Karpas-422 (cell line): ENCODE data around the gene RBM25. TPM values are rescaled to one million over a fixed set of nuclear protein-coding genes. Genes with fewer than 3 reads are reported as not detected.
"Not testable (repeated sequence)": the region's sequence is repeated elsewhere in the genome, so short reads cannot be mapped to it uniquely, and the experiment has no call there.

Experiments used
- DNase-seq: peaks from one replicate; pipeline ENCODE4 v3.0.0-alpha.2; 2015
- H2AFZ ChIP-seq: fragments of 200-600 bp; sonication (generic); 2 replicates; pipeline ENCODE4 v1.6.1; 2014; ENCODE audit warnings: antibody characterized with exemption, low read length, mixed read lengths
- H3K27ac ChIP-seq: fragments of 200-600 bp; sonication (generic); 2 replicates; pipeline ENCODE4 v1.5.1; 2014; ENCODE audit warnings: mild to moderate bottlenecking, low read length, moderate library complexity
- H3K27me3 ChIP-seq: fragments of 200-600 bp; sonication (generic); 2 replicates; pipeline ENCODE4 v1.6.1; 2014; ENCODE audit warnings: low read length, mixed read lengths
- H3K36me3 ChIP-seq: fragments of 200-600 bp; sonication (generic); 2 replicates; pipeline ENCODE4 v1.6.1; 2014; ENCODE audit warnings: low read length, mixed read lengths; ENCODE audit not compliant: insufficient read depth
- H3K4me1 ChIP-seq: fragments of 200-600 bp; sonication (generic); 2 replicates; pipeline ENCODE4 v1.6.1; 2014; ENCODE audit warnings: mild to moderate bottlenecking, low read length, mixed read lengths
- H3K4me2 ChIP-seq: fragments of 200-600 bp; sonication (generic); 2 replicates; pipeline ENCODE4 v1.6.1; 2014; ENCODE audit warnings: low read length, low read depth, mild to moderate bottlenecking; ENCODE audit not compliant: poor library complexity, severe bottlenecking
- H3K4me3 ChIP-seq: fragments of 200-600 bp; sonication (generic); 2 replicates; pipeline ENCODE4 v1.5.1; 2014; ENCODE audit warnings: mild to moderate bottlenecking, antibody characterized with exemption, low read length, mixed read lengths
- H3K79me2 ChIP-seq: fragments of 200-600 bp; sonication (generic); 2 replicates; pipeline ENCODE4 v1.6.1; 2014; ENCODE audit warnings: mild to moderate bottlenecking, low read length, mixed read lengths
- H3K9ac ChIP-seq: fragments of 200-600 bp; sonication (generic); 2 replicates; pipeline ENCODE4 v1.6.0; 2014; ENCODE audit warnings: low read length
- H3K9me2 ChIP-seq: fragments of 200-600 bp; sonication (generic), shearing (Covaris generic); replicated peaks from 2 replicates; pipeline ENCODE4 v1.6.0; 2014; ENCODE audit warnings: mild to moderate bottlenecking, low read length, moderate library complexity; ENCODE audit not compliant: insufficient read depth
- H3K9me3 ChIP-seq: fragments of 300-700, 200-600 bp; sonication (generic); 2 replicates; pipeline ENCODE4 v1.6.1; 2014; ENCODE audit warnings: low read length, mixed read lengths
- H4K20me1 ChIP-seq: fragments of 200-600 bp; sonication (generic); 2 replicates; pipeline ENCODE4 v1.6.1; 2014; ENCODE audit warnings: mild to moderate bottlenecking, antibody characterized with exemption, low read length, low read depth; ENCODE audit not compliant: insufficient read depth
- total RNA-seq: library from RNA; depleted of rRNA; stranded (reverse); fragments of >200 nt; shearing (Covaris generic); gene quantifications from 2 replicates; pipeline ENCODE4 v1.2.3, GENCODE V29; 2014; ENCODE audit warnings: low replicate concordance

The RBM25 gene
- total RNA-seq, 1 experiment from 2014 or later, result 129 TPM

DNA sequence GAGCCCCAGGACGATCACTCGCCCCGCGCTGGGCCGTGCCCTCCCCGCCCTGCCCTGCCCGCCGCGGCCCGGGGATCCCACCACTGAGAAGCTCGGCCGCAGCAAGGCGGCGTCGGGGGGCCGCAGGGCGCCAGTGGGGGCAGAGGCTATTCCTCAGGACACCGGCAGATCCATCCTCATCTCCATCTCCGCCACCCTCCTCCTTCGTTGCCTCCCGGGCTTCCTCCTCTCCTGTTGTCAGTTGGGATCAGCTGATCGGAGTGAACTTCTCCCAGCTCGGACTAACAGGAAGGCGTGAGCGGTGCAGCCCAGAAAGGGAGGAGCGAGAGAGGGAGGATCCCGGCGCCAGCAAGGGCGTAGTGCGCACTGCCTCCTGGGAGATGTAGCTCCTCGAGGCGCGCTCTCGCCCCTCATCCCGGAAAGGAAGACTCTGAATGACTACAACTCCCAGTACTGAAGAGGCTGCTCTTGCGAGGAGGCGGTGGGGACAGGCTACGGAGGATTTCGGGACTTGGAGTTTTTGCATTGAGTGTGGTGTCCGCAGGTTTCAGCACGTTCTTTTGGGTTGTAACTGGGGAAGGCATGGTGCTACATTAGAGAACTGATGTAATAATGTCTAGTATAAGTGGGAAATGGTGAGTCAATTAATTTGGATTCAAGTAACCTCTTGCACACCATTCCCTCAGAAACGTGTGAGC lies 31.3 kb upstream of the RBM25 start, which contains the start of gene ZFYVE1:
TSS of gene ZFYVE1 (minus strand) at position 262 of the 698 bp plus-strand sequence. CDS start 2,598 bp downstream, outside the sequence.
- Histone ChIP-seq H2AFZ (peak within 1 kb of the TSS; percentile 92), H3K4me1 (peaks cover 26% of the 10 kb centered on the region), H3K27ac (no peak within 1 kb of the TSS), H3K27me3 (no peaks in the 10 kb centered on the region), H3K9me2 (no peaks in the 10 kb centered on the region), H4K20me1 (no peaks in the 10 kb centered on the region), H3K4me2 (peak within 1 kb of the TSS; percentile 76), H3K9me3 (no peaks in the 10 kb centered on the region), H3K79me2 (peaks cover 33% of the 10 kb centered on the region), H3K9ac (peak within 1 kb of the TSS; percentile 74), H3K36me3 (peaks cover 10% of the 10 kb centered on the region), H3K4me3 (peak within 1 kb of the TSS; percentile 94)
- DNase-seq, result peak; percentile 99

GRCh38 chr14:73027546-73027945 lies 30.8 kb upstream of the RBM25 start:
- H3K79me2 ChIP-seq, result peaks cover 28% of the 10 kb centered on the region
- H3K4me1 ChIP-seq, result peaks cover 26% of the 10 kb centered on the region
- H3K4me2 ChIP-seq, result peak overlapping the region; percentile 76
- H4K20me1 ChIP-seq, result no peaks in the 10 kb centered on the region
- no peaks in the 10 kb centered on the region for H3K27me3 ChIP-seq
- H3K27ac ChIP-seq, result no peak overlapping the region
- peaks cover 5% of the 10 kb centered on the region for H3K36me3 ChIP-seq
- H3K4me3 ChIP-seq, result peak overlapping the region; percentile 94
- peak; percentile 56 for DNase-seq
- peak overlapping the region; percentile 92 for H2AFZ ChIP-seq
- H3K9ac ChIP-seq, result peak overlapping the region; percentile 28; the same call in 1 of the 2 replicates
- no peaks in the 10 kb centered on the region for H3K9me3 ChIP-seq
- H3K9me2 ChIP-seq, result no peaks in the 10 kb centered on the region

GRCh38 chr14:73027984-73028383 lies 30.4 kb upstream of the RBM25 start:
- peaks cover 26% of the 10 kb centered on the region for H3K4me1 ChIP-seq
- peaks cover 25% of the 10 kb centered on the region for H3K79me2 ChIP-seq
- peak overlapping the region; percentile 28; the same call in 1 of the 2 replicates for H3K9ac ChIP-seq
- peak overlapping the region; percentile 76 for H3K4me2 ChIP-seq
- DNase-seq, result no peak
- no peaks in the 10 kb centered on the region for H3K9me2 ChIP-seq
- H2AFZ ChIP-seq, result peak overlapping the region; percentile 92
- peak overlapping the region; percentile 94; the same call in 1 of the 2 replicates for H3K4me3 ChIP-seq
- H4K20me1 ChIP-seq, result no peaks in the 10 kb centered on the region
- no peaks in the 10 kb centered on the region for H3K9me3 ChIP-seq
- H3K36me3 ChIP-seq, result peaks cover 5% of the 10 kb centered on the region
- H3K27me3 ChIP-seq, result no peaks in the 10 kb centered on the region
- H3K27ac ChIP-seq, result no peak overlapping the region

GRCh38 chr14:73036706-73037450 lies 21.5 kb upstream of the RBM25 start:
- not testable (repeated sequence) for H4K20me1 ChIP-seq, H3K79me2 ChIP-seq, H3K27me3 ChIP-seq, H3K9ac ChIP-seq, H2AFZ ChIP-seq, H3K36me3 ChIP-seq, H3K27ac ChIP-seq, H3K4me1 ChIP-seq, H3K4me3 ChIP-seq, H3K9me3 ChIP-seq, DNase-seq, H3K9me2 ChIP-seq, H3K4me2 ChIP-seq

- Histone ChIP-seq H3K9ac (no peak overlapping the region), H2AFZ (peak overlapping the region; percentile 76), H3K36me3 (no peaks in the 10 kb centered on the region)
Observed at GRCh38 chr14:73047808-73048207, 10.5 kb upstream of the RBM25 start.

GRCh38 chr14:73049428-73049827 lies 8.9 kb upstream of the RBM25 start:
- no peak for DNase-seq
- Histone ChIP-seq H4K20me1 (no peaks in the 10 kb centered on the region), H3K36me3 (no peaks in the 10 kb centered on the region), H3K79me2 (no peaks in the 10 kb centered on the region), H3K4me3 (no peak overlapping the region), H3K4me1 (peaks cover 12% of the 10 kb centered on the region), H3K4me2 (no peak overlapping the region), H3K27me3 (no peaks in the 10 kb centered on the region), H2AFZ (no peak overlapping the region), H3K9me3 (no peaks in the 10 kb centered on the region), H3K27ac (no peak overlapping the region), H3K9ac (no peak overlapping the region), H3K9me2 (no peaks in the 10 kb centered on the region)

More at GRCh38 chr14:73047808-73048207, 10.5 kb upstream of the RBM25 start:
- Histone ChIP-seq H3K27me3 (no peaks in the 10 kb centered on the region), H3K4me1 (peaks cover 12% of the 10 kb centered on the region), H3K9me2 (no peaks in the 10 kb centered on the region), H3K9me3 (no peaks in the 10 kb centered on the region), H3K4me3 (no peak overlapping the region), H3K79me2 (no peaks in the 10 kb centered on the region), H3K27ac (no peak overlapping the region), H3K4me2 (peak overlapping the region; percentile 40), H4K20me1 (no peaks in the 10 kb centered on the region)
- peak; percentile 76 for DNase-seq

DNA sequence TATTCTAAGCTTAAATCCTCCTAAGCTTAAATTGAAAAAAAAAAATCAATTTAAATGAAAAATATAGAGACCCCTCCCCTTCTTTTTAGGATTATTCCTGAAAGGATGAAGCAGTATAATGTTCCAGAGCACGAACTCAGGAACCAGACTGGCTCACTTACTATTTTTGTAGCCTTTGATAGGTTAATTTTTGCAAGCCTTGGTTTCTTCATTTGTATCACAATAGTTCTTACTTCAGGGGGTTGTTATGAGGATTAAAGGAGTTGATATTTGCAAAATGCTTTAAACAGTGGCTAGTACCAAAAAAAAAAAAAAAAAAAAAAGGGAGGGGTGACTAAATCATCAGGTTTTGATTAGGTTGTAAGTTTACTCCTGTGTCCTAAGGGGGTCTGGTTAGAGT lies 3.1 kb upstream of the RBM25 start:
- H3K27ac ChIP-seq, result no peak overlapping the region
- H3K36me3 ChIP-seq, result peaks cover 4% of the 10 kb centered on the region; the same call in 1 of the 2 replicates
- no peaks in the 10 kb centered on the region for H3K9me2 ChIP-seq
- H3K4me1 ChIP-seq, result peaks cover 17% of the 10 kb centered on the region
- H2AFZ ChIP-seq, result no peak overlapping the region
- H3K9me3 ChIP-seq, result no peaks in the 10 kb centered on the region
- H3K9ac ChIP-seq, result no peak overlapping the region
- H3K4me2 ChIP-seq, result no peak overlapping the region
- peaks cover 12% of the 10 kb centered on the region for H4K20me1 ChIP-seq
- no peaks in the 10 kb centered on the region for H3K27me3 ChIP-seq
- peaks cover 19% of the 10 kb centered on the region for H3K79me2 ChIP-seq
- H3K4me3 ChIP-seq, result no peak overlapping the region
- no peak for DNase-seq

GRCh38 chr14:73057944-73058223 lies 450 bp upstream of the RBM25 start:
- peak overlapping the region; percentile 72 for H3K9ac ChIP-seq
- no peaks in the 10 kb centered on the region for H3K9me3 ChIP-seq
- H2AFZ ChIP-seq, result peak overlapping the region; percentile 59
- peaks cover 33% of the 10 kb centered on the region for H3K4me1 ChIP-seq
- peaks cover 37% of the 10 kb centered on the region for H4K20me1 ChIP-seq
- peaks cover 45% of the 10 kb centered on the region for H3K79me2 ChIP-seq
- no peaks in the 10 kb centered on the region for H3K9me2 ChIP-seq
- DNase-seq, result no peak
- H3K36me3 ChIP-seq, result peaks cover 30% of the 10 kb centered on the region
- H3K4me3 ChIP-seq, result peak overlapping the region; percentile 78
- peak overlapping the region; percentile 77 for H3K27ac ChIP-seq
- no peaks in the 10 kb centered on the region for H3K27me3 ChIP-seq
- H3K4me2 ChIP-seq, result peak overlapping the region; percentile 78
